Panc1 (cell line): ENCODE data around the gene CHST9. TPM values are rescaled to one million over a fixed set of nuclear protein-coding genes. Genes with fewer than 3 reads are reported as not detected.

Source experiments
- ATAC-seq: fragments of 200-7000 bp; cut with Tn5 transposase; 2 replicates; pipeline ENCODE4 v1.9.1; 2020; ENCODE audit warnings: mild to moderate bottlenecking, moderate library complexity
- BruUV-seq: library from RNA; stranded (reverse); fragments of 400-500 nt; replicated peaks from 2 replicates; lab custom pipeline; 2021; lab: Mats Ljungman, UMichigan
- CTCF ChIA-PET: fragments of 300-600 bp; sonication (Branson Sonifier 250); formaldehyde crosslinking; loops from one replicate; lab custom pipeline; 2022; ENCODE audit warnings: antibody characterized with exemption; lab: Charles Lee
- POLR2A ChIA-PET: fragments of 300-600 bp; sonication (Branson Sonifier 250); formaldehyde crosslinking; loops from one replicate; lab custom pipeline; 2022; ENCODE audit warnings: antibody characterized with exemption; lab: Charles Lee
- DNase-seq: peaks from one replicate; pipeline ENCODE4 v3.0.0-alpha.2; 2010; ENCODE audit warnings: low read depth, low spot score
- H3K27ac ChIP-seq: 2 replicates; pipeline ENCODE4 v1.5.1; 2011; ENCODE audit warnings: mild to moderate bottlenecking, low read length, inconsistent platforms
- H3K27me3 ChIP-seq: fragments of 200-500 bp; sonication (Bioruptor generic); 2 replicates; pipeline ENCODE4 v1.6.0; 2014; ENCODE audit warnings: low read length, inconsistent platforms; ENCODE audit not compliant: control insufficient read depth, insufficient read depth
- H3K36me3 ChIP-seq: fragments of 200-500 bp; sonication (Bioruptor generic); 2 replicates; pipeline ENCODE4 v1.5.1; 2014; ENCODE audit warnings: inconsistent platforms, mild to moderate bottlenecking, low read length, moderate library complexity; ENCODE audit not compliant: control insufficient read depth, insufficient read depth
- H3K4me1 ChIP-seq: 2 replicates; pipeline ENCODE4 v1.5.1; 2011; ENCODE audit warnings: inconsistent platforms, mild to moderate bottlenecking, low read length, moderate library complexity; ENCODE audit not compliant: control insufficient read depth, insufficient read depth
- H3K4me3 ChIP-seq, 2 experiments: 2 replicates each; pipeline ENCODE4 v1.5.1; 2011 to 2012; ENCODE audit warnings: low read depth in 2 of 2, low read length in 2 of 2, mild to moderate bottlenecking in 2 of 2, inconsistent platforms in 1 of 2, moderate library complexity in 1 of 2
- H3K9me3 ChIP-seq: fragments of 200-500 bp; sonication (Bioruptor generic); 2 replicates; pipeline ENCODE4 v1.5.1; 2014; ENCODE audit warnings: low read depth, mild to moderate bottlenecking, inconsistent platforms, low read length, moderate library complexity; ENCODE audit not compliant: control insufficient read depth, insufficient read depth
- POLR2AphosphoS5 ChIP-seq: IDR thresholded peaks from 2 replicates; pipeline ENCODE4 v1.6.1; 2012; ENCODE audit warnings: mild to moderate bottlenecking, low read depth, low read length, moderate library complexity
- SIN3A ChIP-seq: IDR thresholded peaks from 2 replicates; pipeline ENCODE4 v1.6.1; 2012; ENCODE audit warnings: low read depth, mild to moderate bottlenecking, low read length, moderate library complexity, borderline replicate concordance; ENCODE audit not compliant: insufficient read depth
- TCF7L2 ChIP-seq: IDR thresholded peaks from 2 replicates; pipeline ENCODE4 v1.6.1; 2011; ENCODE audit warnings: mild to moderate bottlenecking, low read depth, low read length, inconsistent platforms
- in situ Hi-C: cut with HindIII; loops from 2 replicates; pipeline ENCODE4 v1.10.0; 2016; ENCODE audit warnings: low sequenced_read_pairs, low pct_unique_long_range_greater_than_20kb
- intact Hi-C: fragments of 100-400 bp; cut with micrococcal nuclease; formaldehyde crosslinking; loops from one replicate; pipeline ENCODE4 v1.10.0; 2022; ENCODE audit not compliant: unreplicated experiment
- total RNA-seq: library from RNA; stranded (reverse); gene quantifications from one replicate; pipeline ENCODE4 v1.2.1, GENCODE V29; 2021; ENCODE audit not compliant: unreplicated experiment
- TF ChIP-seq, protein P1 (sequence below), 2 experiments: IDR thresholded peaks; 2 replicates each; pipeline ENCODE4 v1.6.1; 2011 to 2012; ENCODE audit warnings: low read depth in 2 of 2, control low read depth in 1 of 2, low read length in 1 of 2, mild to moderate bottlenecking in 1 of 2, moderate library complexity in 1 of 2; ENCODE audit not compliant: insufficient read depth in 1 of 2
- TF ChIP-seq, protein P2 (sequence below): fragments of 450-650 bp; IDR thresholded peaks from 2 replicates; pipeline ENCODE4 v1.5.1; 2017; ENCODE audit warnings: mild to moderate bottlenecking

Gene CHST9
- total RNA-seq, 1 experiment from 2014 or later, result 0.05 TPM

DNA sequence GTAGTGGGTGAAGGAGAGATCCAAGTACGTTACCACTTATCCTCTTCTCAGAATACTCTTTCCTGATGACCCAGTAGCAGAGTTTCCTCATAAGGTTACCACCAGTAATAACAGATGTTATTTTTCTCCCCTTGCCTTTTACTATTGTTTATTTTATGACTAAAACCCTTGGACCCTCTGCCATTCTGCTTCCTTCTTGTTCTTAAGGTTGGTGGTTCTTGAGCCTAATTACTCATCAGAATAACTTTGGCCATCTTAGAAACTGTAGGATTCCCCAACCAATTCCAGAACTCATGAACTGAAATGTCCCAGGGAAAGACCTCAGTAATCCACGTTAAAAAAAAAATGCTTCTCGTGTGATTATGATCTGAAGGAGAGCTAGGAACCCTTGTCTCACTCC, 64.9 kb downstream of the CHST9 start:
- no peak overlapping the region for H3K4me3 ChIP-seq
- no peaks in the 10 kb centered on the region for H3K9me3 ChIP-seq
- TF ChIP-seq POLR2AphosphoS5, result no peak
- TF ChIP-seq, protein P1, sequence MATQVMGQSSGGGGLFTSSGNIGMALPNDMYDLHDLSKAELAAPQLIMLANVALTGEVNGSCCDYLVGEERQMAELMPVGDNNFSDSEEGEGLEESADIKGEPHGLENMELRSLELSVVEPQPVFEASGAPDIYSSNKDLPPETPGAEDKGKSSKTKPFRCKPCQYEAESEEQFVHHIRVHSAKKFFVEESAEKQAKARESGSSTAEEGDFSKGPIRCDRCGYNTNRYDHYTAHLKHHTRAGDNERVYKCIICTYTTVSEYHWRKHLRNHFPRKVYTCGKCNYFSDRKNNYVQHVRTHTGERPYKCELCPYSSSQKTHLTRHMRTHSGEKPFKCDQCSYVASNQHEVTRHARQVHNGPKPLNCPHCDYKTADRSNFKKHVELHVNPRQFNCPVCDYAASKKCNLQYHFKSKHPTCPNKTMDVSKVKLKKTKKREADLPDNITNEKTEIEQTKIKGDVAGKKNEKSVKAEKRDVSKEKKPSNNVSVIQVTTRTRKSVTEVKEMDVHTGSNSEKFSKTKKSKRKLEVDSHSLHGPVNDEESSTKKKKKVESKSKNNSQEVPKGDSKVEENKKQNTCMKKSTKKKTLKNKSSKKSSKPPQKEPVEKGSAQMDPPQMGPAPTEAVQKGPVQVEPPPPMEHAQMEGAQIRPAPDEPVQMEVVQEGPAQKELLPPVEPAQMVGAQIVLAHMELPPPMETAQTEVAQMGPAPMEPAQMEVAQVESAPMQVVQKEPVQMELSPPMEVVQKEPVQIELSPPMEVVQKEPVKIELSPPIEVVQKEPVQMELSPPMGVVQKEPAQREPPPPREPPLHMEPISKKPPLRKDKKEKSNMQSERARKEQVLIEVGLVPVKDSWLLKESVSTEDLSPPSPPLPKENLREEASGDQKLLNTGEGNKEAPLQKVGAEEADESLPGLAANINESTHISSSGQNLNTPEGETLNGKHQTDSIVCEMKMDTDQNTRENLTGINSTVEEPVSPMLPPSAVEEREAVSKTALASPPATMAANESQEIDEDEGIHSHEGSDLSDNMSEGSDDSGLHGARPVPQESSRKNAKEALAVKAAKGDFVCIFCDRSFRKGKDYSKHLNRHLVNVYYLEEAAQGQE (IDR thresholded peaks at IDR 0.05; ENCODE audit: insufficient read depth in 1 of 2, low read depth in 2 of 2, low read length in 1 of 2), result no peak
- TF ChIP-seq, protein P2, sequence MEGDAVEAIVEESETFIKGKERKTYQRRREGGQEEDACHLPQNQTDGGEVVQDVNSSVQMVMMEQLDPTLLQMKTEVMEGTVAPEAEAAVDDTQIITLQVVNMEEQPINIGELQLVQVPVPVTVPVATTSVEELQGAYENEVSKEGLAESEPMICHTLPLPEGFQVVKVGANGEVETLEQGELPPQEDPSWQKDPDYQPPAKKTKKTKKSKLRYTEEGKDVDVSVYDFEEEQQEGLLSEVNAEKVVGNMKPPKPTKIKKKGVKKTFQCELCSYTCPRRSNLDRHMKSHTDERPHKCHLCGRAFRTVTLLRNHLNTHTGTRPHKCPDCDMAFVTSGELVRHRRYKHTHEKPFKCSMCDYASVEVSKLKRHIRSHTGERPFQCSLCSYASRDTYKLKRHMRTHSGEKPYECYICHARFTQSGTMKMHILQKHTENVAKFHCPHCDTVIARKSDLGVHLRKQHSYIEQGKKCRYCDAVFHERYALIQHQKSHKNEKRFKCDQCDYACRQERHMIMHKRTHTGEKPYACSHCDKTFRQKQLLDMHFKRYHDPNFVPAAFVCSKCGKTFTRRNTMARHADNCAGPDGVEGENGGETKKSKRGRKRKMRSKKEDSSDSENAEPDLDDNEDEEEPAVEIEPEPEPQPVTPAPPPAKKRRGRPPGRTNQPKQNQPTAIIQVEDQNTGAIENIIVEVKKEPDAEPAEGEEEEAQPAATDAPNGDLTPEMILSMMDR, result no peak
- no peak for TF ChIP-seq SIN3A
- TF ChIP-seq TCF7L2, result no peak
- in situ Hi-C loops (no loop called here), intact Hi-C loops (no loop called here)
- no peaks in the 10 kb centered on the region for H3K36me3 ChIP-seq
- no peak for DNase-seq
- no peaks in the 10 kb centered on the region for H3K27me3 ChIP-seq
- CTCF ChIA-PET, result no interaction called here
- ATAC-seq, result no peak
- no peaks in the 10 kb centered on the region for H3K4me1 ChIP-seq
- BruUV-seq, result no TSS peak
- H3K27ac ChIP-seq, result no peak overlapping the region
- POLR2A ChIA-PET, result no interaction called here

DNA sequence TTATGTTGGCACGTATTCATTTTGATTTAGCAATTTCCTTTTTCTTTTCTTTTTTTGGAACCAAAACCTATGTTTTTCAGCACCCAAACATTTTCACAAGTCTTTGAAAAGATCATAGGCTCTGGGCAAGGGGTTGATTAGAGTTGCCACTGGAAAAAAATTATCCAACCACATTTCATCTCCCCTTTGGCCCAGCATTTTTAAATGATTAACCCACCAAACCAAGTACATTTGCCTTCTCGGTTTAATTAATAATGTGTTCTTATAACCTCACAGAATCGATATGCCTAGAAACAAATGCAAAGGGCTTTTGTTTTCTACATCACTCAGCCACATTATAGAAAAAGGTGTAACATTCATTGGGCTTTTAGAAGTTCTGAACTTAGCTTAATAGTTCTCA, 66.1 kb downstream of the CHST9 start:
- Histone ChIP-seq H3K27ac (no peak overlapping the region), H3K4me1 (no peaks in the 10 kb centered on the region), H3K4me3 (no peak overlapping the region), H3K9me3 (no peaks in the 10 kb centered on the region), H3K36me3 (no peaks in the 10 kb centered on the region), H3K27me3 (no peaks in the 10 kb centered on the region)
- TF ChIP-seq POLR2AphosphoS5 (no peak), SIN3A (no peak), TCF7L2 (no peak)
- TF ChIP-seq, protein P1 (IDR thresholded peaks at IDR 0.05; ENCODE audit: insufficient read depth in 1 of 2, low read depth in 2 of 2, low read length in 1 of 2), result no peak
- TF ChIP-seq, protein P2, result no peak
- ChIA-PET CTCF (no interaction called here), POLR2A (no interaction called here)
- no peak for DNase-seq
- no TSS peak for BruUV-seq
- in situ Hi-C loops (no loop called here), intact Hi-C loops (no loop called here)
- ATAC-seq, result no peak
